SU-DHL-6 (cell line): ENCODE measurements around the gene MYO15B.
A peak's percentile ranks its signal among the peaks of the same experiment; 100 is the strongest.

Source experiments
- H2AFZ ChIP-seq: fragments of 200-600 bp; sonication (generic); 2 replicates; pipeline ENCODE4 v1.6.1; 2014; ENCODE audit warnings: low read depth, mild to moderate bottlenecking, moderate library complexity, mixed read lengths, antibody characterized with exemption, low read length; ENCODE audit not compliant: severe bottlenecking
- H3F3A ChIP-seq: fragments of 200-600 bp; shearing (Covaris generic); 2 replicates; pipeline ENCODE4 v1.6.0; 2016; ENCODE audit warnings: antibody characterized with exemption, mild to moderate bottlenecking; ENCODE audit not compliant: insufficient read depth
- H3K27ac ChIP-seq: fragments of 200-600 bp; sonication (generic); 2 replicates; pipeline ENCODE4 v1.5.1; 2016; ENCODE audit warnings: low read depth, mild to moderate bottlenecking, low read length, moderate library complexity, mixed read lengths
- H3K27me3 ChIP-seq: fragments of 200-600 bp; sonication (generic), shearing (Covaris generic); 2 replicates; pipeline ENCODE4 v1.6.0; 2014; ENCODE audit warnings: mild to moderate bottlenecking, low read length
- H3K36me3 ChIP-seq: fragments of 200-600 bp; sonication (generic); 2 replicates; pipeline ENCODE4 v1.6.1; 2014; ENCODE audit warnings: mild to moderate bottlenecking, low read length, mixed read lengths
- H3K4me2 ChIP-seq: fragments of 300-600, 200-600 bp; shearing (Covaris generic), sonication (generic); 2 replicates; pipeline ENCODE4 v1.6.0; 2014; ENCODE audit warnings: low read length, low read depth, mild to moderate bottlenecking; ENCODE audit not compliant: poor library complexity, severe bottlenecking
- H3K4me3 ChIP-seq: fragments of 200-600 bp; sonication (generic); 2 replicates; pipeline ENCODE4 v1.5.1; 2014; ENCODE audit warnings: antibody characterized with exemption, low read length, mild to moderate bottlenecking, mixed read lengths; ENCODE audit not compliant: insufficient read depth, poor library complexity, severe bottlenecking
- H3K79me2 ChIP-seq: fragments of 200-600 bp; sonication (generic); 2 replicates; pipeline ENCODE4 v1.6.1; 2014; ENCODE audit warnings: mild to moderate bottlenecking, low read length, moderate library complexity; ENCODE audit not compliant: insufficient read depth
- H3K9ac ChIP-seq: fragments of 200-600 bp; sonication (generic); 2 replicates; pipeline ENCODE4 v1.7.0; 2014; ENCODE audit warnings: mild to moderate bottlenecking, low read length
- H3K9me2 ChIP-seq: fragments of 200-600 bp; sonication (generic); replicated peaks from 2 replicates; pipeline ENCODE4 v1.6.1; 2014; ENCODE audit warnings: low read length; ENCODE audit not compliant: insufficient read depth
- H3K9me3 ChIP-seq: fragments of 200-600 bp; sonication (generic); 2 replicates; pipeline ENCODE4 v1.6.1; 2014; ENCODE audit warnings: low read length, mixed read lengths; ENCODE audit not compliant: insufficient read depth
- H4K20me1 ChIP-seq: fragments of 200-600 bp; sonication (generic); 2 replicates; pipeline ENCODE4 v1.6.1; 2014; ENCODE audit warnings: low read depth, mild to moderate bottlenecking, antibody characterized with exemption, low read length, moderate library complexity, mixed read lengths
- EZH2phosphoT487 ChIP-seq: fragments of 200-600 bp; sonication (generic), shearing (Covaris generic); conservative IDR thresholded peaks from 2 replicates; pipeline ENCODE4 v1.6.1; 2018; ENCODE audit warnings: mild to moderate bottlenecking, antibody characterized with exemption, low read length, moderate library complexity, mixed read lengths
- TF ChIP-seq, protein P1 (sequence below): fragments of 200-600 bp; sonication (generic); IDR thresholded peaks from one replicate; pipeline ENCODE4 v1.5.1; 2017; ENCODE audit warnings: antibody characterized with exemption, mild to moderate bottlenecking, low read length, moderate library complexity; ENCODE audit not compliant: insufficient read depth, poor library complexity, severe bottlenecking

Gene MYO15B

DNA sequence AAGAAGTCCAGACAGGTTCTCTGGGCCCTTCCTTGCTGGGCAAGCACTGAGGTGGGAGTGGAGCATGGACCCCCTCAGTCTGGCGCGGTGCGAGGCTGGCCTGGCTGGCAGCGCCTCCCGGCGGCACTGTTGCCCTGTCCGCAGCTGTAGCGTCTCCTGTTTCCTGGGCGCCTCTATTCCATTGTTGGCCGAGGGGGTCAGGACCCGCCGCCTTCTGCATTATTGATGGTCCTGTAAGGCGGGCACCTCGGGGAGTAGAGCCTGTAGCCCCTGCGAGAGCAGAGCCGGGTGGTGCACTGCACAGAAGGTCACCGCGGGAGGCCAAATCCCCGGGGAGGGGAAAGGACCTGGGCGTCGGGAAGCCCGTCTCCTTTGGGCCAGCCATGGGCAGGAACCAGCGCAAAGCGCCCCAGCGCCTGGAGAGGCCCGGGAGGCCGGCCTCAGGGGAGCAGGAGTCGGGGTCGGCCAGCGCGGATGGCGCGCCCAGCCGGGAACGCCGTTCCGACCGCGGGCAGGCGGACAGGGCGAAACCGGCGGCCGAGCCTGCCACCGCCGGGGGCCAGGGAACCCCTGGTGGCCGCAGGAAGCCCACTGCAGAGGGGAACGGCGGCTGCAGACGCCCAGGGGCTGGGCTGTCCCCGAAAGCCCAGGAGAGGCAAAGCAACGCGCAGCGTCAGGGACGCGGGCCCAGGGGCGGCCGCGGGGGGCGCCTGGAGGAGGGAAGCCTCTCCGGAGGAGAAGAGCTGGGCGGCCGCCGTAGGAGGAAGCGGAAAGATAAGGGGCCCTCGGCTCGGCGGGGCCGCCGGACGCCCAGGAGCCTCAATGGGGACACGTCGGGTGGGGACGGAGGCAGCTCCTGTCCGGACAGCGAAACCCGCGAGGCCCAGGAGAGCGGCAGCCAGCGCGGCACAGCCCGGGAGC, at the start of gene MYO15B:
TSS of gene MYO15B (plus strand) at position 126 of the 921 bp plus-strand sequence. CDS start at position 384, 258 bp downstream.
- H3K27me3 ChIP-seq: no peaks in the 10 kb centered on the region
- no peaks in the 10 kb centered on the region for H4K20me1 ChIP-seq
- 0 out of 2 replicates have a peak, but pooled peaks cover 6% of the 10 kb centered on the region for H3F3A ChIP-seq
- H2AFZ ChIP-seq: no peak within 1 kb of the TSS
- H3K4me3 ChIP-seq: no peak within 1 kb of the TSS
- TF ChIP-seq, protein P1, sequence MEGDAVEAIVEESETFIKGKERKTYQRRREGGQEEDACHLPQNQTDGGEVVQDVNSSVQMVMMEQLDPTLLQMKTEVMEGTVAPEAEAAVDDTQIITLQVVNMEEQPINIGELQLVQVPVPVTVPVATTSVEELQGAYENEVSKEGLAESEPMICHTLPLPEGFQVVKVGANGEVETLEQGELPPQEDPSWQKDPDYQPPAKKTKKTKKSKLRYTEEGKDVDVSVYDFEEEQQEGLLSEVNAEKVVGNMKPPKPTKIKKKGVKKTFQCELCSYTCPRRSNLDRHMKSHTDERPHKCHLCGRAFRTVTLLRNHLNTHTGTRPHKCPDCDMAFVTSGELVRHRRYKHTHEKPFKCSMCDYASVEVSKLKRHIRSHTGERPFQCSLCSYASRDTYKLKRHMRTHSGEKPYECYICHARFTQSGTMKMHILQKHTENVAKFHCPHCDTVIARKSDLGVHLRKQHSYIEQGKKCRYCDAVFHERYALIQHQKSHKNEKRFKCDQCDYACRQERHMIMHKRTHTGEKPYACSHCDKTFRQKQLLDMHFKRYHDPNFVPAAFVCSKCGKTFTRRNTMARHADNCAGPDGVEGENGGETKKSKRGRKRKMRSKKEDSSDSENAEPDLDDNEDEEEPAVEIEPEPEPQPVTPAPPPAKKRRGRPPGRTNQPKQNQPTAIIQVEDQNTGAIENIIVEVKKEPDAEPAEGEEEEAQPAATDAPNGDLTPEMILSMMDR: no peak
- no peak within 1 kb of the TSS for H3K9ac ChIP-seq
- H3K9me2 ChIP-seq: no peaks in the 10 kb centered on the region
- no peaks in the 10 kb centered on the region for H3K9me3 ChIP-seq
- H3K27ac ChIP-seq: no peak within 1 kb of the TSS
- H3K36me3 ChIP-seq: no peaks in the 10 kb centered on the region
- H3K79me2 ChIP-seq: no peaks in the 10 kb centered on the region
- peak within 1 kb of the TSS; percentile 53 for H3K4me2 ChIP-seq

DNA sequence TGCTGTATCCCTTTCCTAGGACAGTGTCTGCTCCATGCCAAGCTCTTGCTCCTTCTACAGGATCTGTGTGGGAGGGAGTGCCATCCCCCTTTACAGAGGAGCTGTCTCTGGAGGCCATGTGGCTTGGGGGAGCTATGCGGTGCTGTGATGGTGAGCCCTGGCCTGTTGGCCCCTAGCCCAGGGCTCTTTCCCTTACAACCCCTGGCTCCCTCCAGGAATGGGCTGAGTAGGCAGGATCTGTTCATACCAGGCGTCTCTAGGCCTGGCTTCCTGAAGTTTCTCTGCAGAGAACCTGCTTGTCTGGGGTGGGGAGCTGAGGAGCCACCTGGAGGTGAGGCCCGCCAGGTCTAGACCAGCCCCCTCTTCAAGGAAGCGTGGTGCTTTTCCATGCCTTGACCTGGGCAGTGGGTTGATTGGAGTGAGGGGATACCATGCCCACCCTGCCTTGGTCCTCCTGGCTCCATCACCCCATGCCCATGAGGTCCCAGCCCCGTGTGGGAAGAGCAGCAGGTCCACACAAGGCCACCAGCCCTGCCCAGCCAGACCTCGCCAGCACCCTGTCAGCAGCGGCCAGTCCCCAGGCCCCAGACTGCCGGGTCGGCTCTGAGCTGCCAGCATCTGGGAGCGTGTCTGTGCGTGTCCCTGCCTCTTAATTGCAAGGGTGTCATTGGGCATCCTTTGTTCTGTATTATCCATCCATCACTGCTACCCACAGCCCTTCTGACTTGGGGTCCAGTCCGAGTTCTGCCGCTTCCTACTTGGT, 47.5 kb upstream of the MYO15B start:
- no peak overlapping the region for H3K27ac ChIP-seq
- no peaks in the 10 kb centered on the region for H3F3A ChIP-seq
- H3K36me3 ChIP-seq: no peaks in the 10 kb centered on the region
- H3K9ac ChIP-seq: no peak overlapping the region
- H4K20me1 ChIP-seq: no peaks in the 10 kb centered on the region
- H3K4me2 ChIP-seq: no peak overlapping the region
- no peaks in the 10 kb centered on the region for H3K9me2 ChIP-seq
- no peak overlapping the region for H2AFZ ChIP-seq
- TF ChIP-seq, protein P1: no peak
- no peak for TF ChIP-seq EZH2phosphoT487
- H3K4me3 ChIP-seq: no peak overlapping the region
- H3K9me3 ChIP-seq: no peaks in the 10 kb centered on the region
- H3K27me3 ChIP-seq: no peaks in the 10 kb centered on the region
- H3K79me2 ChIP-seq: no peaks in the 10 kb centered on the region

DNA sequence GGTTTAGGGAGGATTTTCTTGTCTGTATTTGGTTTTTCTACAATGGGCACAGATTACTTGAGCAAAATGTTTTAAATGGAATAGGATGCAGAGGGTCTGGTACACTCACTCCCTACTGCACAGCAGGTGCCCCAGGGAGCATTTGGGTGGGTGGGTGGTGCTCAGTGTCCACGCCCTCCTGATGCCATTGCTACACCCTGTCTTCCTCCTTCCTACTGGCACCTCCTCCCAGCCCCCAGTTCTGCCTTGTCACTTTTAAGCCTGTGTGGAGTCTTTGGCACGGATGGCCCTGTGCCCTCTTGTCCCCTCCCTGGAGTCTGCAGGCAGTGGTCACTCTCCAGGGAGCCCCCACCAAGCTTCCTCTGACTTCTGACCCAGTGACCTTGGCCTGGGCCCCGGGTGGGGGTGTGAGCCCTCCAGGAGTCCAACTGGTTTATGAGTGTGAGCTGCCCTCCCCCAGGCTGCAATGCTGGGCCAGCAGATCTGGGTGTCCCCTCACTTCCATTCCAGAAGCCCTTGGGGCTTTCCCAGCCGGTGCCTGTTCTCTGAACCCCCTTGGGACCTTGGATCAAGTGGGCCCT, 46.6 kb upstream of the MYO15B start:
- Histone ChIP-seq H3K9ac (no peak overlapping the region), H4K20me1 (no peaks in the 10 kb centered on the region), H3K4me2 (no peak overlapping the region), H3K79me2 (no peaks in the 10 kb centered on the region), H3K9me3 (no peaks in the 10 kb centered on the region), H3K27ac (no peak overlapping the region), H3K27me3 (no peaks in the 10 kb centered on the region), H3K36me3 (no peaks in the 10 kb centered on the region), H3K9me2 (no peaks in the 10 kb centered on the region), H3F3A (no peaks in the 10 kb centered on the region), H3K4me3 (no peak overlapping the region), H2AFZ (no peak overlapping the region)
- TF ChIP-seq, protein P1: no peak
- no peak for TF ChIP-seq EZH2phosphoT487
